Spleen (tissue), 11 donors: ENCODE measurements around the gene KLHL24. TPM values are rescaled to one million over a fixed set of nuclear protein-coding genes. Genes with fewer than 3 reads are reported as not detected.

ENCODE experiments used
- DNase-seq: peaks from one replicate; pipeline ENCODE4 v3.0.0-alpha.2; 2020
- H3K27ac ChIP-seq, 8 donors: fragments of 200-600 bp; sonication (generic) in 7 of 8; 1 replicate in 4 of 8; 2 replicates in 4 of 8; pipeline versions ENCODE4 v1.5.0 to v1.8.0; 2016 to 2021; ENCODE audit warnings: inconsistent platforms in 4 of 8, mild to moderate bottlenecking in 4 of 8, moderate library complexity in 1 of 8
- H3K27me3 ChIP-seq, 7 donors: fragments of 200-600 bp; sonication (generic) in 6 of 7; replicated peaks in 1 of 7; 1 replicate in 4 of 7; 2 replicates in 3 of 7; pipeline versions ENCODE4 v1.5.0 to v1.8.0; 2016 to 2021; ENCODE audit warnings: inconsistent platforms in 3 of 7, mild to moderate bottlenecking in 1 of 7
- H3K36me3 ChIP-seq, 6 donors: fragments of 200-600 bp; sonication (generic) in 5 of 6; 1 replicate in 4 of 6; 2 replicates in 2 of 6; pipeline versions ENCODE4 v1.5.0 to v1.8.0; 2016 to 2021; ENCODE audit warnings: inconsistent platforms in 2 of 6
- H3K4me1 ChIP-seq, 6 donors: fragments of 200-600 bp; sonication (generic) in 5 of 6; 1 replicate in 3 of 6; 2 replicates in 3 of 6; pipeline versions ENCODE4 v1.5.0 to v1.8.0; 2016 to 2021; ENCODE audit warnings: inconsistent platforms in 3 of 6
- H3K4me3 ChIP-seq, 8 donors: fragments of 200-600 bp; sonication (generic) in 7 of 8; 1 replicate in 4 of 8; 2 replicates in 4 of 8; pipeline versions ENCODE4 v1.5.0 to v1.8.0; 2016 to 2021; ENCODE audit warnings: inconsistent platforms in 4 of 8, mild to moderate bottlenecking in 4 of 8, moderate library complexity in 2 of 8
- H3K9me3 ChIP-seq, 8 donors: fragments of 200-600 bp; sonication (generic) in 7 of 8; 1 replicate in 4 of 8; 2 replicates in 4 of 8; pipeline versions ENCODE4 v1.5.0 to v1.8.0; 2016 to 2021; ENCODE audit warnings: inconsistent platforms in 4 of 8
- POLR2A ChIP-seq, 3 donors: fragments of 450-650 bp; IDR thresholded peaks; one replicate each; pipeline ENCODE4 v1.5.1; 2017; ENCODE audit warnings: antibody characterized with exemption in 3 of 3, mild to moderate bottlenecking in 1 of 3
- POLR2AphosphoS5 ChIP-seq, 3 donors: sonication (generic); formaldehyde crosslinking; IDR thresholded peaks; one replicate each; pipeline ENCODE4 v1.5.1; 2017; ENCODE audit warnings: antibody characterized with exemption in 3 of 3
- WGBS, 5 donors: extraction: QIAGEN DNeasy Blood & Tissue Kit in 3 of 5; methylation state at CpG; one replicate each; pipeline versions ENCODE4 v1.1.5 to v1.1.7; 2013 to 2018; 5-methylcytosine and 5-hydroxymethylcytosine counted together
- intact Hi-C: fragments of 100-400 bp; cut with DNase I; formaldehyde crosslinking; loops from one replicate; pipeline ENCODE4 v1.15.0; 2023; ENCODE audit warnings: low total_unique reads
- polyA plus RNA-seq, 3 donors: library from polyadenylated mRNA; stranded (reverse); fragments of 200-250 nt; gene quantifications; one replicate each; pipeline ENCODE4 v1.2.1, GENCODE V29; 2013
- total RNA-seq, 7 donors: library from RNA; depleted of rRNA in 3 of 7; stranded (reverse); fragments of >200 nt in 3 of 7; fragmentation: NEBNext Ultra II Directional in 4 of 7; extraction: Animal tissue kit (Norgen Biotek cat#: 25700) in 4 of 7; gene quantifications; one replicate each; pipeline versions ENCODE4 v1.1.0 to v1.2.1, GENCODE V29; 2016 to 2021
- TF ChIP-seq, protein P1 (sequence below), 11 experiments: fragments of 200-600 bp in 7 of 11; fragments of 450-650 bp in 4 of 11; sonication (generic) in 4 of 11; IDR thresholded peaks in 8 of 11; conservative IDR thresholded peaks in 3 of 11; 1 replicate in 7 of 11; 2 replicates in 4 of 11; pipeline versions ENCODE4 v1.4.0 to v1.8.0; 2016 to 2021; ENCODE audit warnings: antibody characterized with exemption in 11 of 11, inconsistent platforms in 4 of 11, mild to moderate bottlenecking in 1 of 11
- donor health status: healthy with polysubstance abuse.
- donor health status: DM: no; HTN: no; CAD: no; lungs with moderate emphysema.
- donor health status: DM: no; HTN: no; CAD: no.
- donor health status: Bipolar disorder and iron deficiency.
- donor health status: healthy.
- donor health status: DM: no; HTN: no; CAD: no.
- donor health status: DM: yes; HTN: yes; CAD: no.

KLHL24 gene
- total and polyA plus RNA-seq, 10 donors, result 5.0 to 148 (median 57.0) TPM

DNA sequence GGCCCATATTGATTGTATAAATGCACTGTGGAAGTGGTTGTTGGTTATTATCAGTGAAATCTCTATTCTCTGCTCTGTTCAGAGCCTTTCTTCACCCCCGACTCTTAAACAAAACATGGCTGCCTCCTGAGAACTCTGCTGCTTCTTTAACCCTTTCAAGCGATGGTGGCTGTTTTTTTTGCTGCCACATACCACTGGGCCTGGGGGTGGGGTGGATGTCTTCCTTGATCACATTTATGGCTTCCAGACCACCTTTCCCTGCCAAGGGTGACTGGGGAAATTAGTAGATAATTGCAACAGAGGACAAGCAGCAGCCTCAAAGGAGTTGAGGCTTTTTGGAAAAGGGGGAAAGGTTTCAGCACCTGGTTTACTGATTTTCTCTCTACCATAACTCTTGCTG, 94.9 kb downstream of the KLHL24 start:
- H3K4me1 ChIP-seq, result no peaks in the 10 kb centered on the region
- intact Hi-C loops, result no loop called here
- H3K27ac ChIP-seq, result no peak overlapping the region
- H3K36me3 ChIP-seq, result peaks cover 0 to 100% (median 63%) of the 10 kb centered on the region in 6 donors
- no peak overlapping the region for H3K4me3 ChIP-seq
- H3K27me3 ChIP-seq, result no peaks in the 10 kb centered on the region
- WGBS, 5 donors, result 88 to 98% (median 96%) methylated on average over 2 of the region's 2 CpGs
- H3K9me3 ChIP-seq, result no peaks in the 10 kb centered on the region
- TF ChIP-seq, protein P1, sequence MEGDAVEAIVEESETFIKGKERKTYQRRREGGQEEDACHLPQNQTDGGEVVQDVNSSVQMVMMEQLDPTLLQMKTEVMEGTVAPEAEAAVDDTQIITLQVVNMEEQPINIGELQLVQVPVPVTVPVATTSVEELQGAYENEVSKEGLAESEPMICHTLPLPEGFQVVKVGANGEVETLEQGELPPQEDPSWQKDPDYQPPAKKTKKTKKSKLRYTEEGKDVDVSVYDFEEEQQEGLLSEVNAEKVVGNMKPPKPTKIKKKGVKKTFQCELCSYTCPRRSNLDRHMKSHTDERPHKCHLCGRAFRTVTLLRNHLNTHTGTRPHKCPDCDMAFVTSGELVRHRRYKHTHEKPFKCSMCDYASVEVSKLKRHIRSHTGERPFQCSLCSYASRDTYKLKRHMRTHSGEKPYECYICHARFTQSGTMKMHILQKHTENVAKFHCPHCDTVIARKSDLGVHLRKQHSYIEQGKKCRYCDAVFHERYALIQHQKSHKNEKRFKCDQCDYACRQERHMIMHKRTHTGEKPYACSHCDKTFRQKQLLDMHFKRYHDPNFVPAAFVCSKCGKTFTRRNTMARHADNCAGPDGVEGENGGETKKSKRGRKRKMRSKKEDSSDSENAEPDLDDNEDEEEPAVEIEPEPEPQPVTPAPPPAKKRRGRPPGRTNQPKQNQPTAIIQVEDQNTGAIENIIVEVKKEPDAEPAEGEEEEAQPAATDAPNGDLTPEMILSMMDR (IDR thresholded peaks at IDR 0.05 in 8 of 11, conservative IDR thresholded peaks at IDR 0.05 in 3 of 11), result no peak
- TF ChIP-seq POLR2AphosphoS5 (IDR thresholded peaks at IDR 0.05), result no peak
- TF ChIP-seq POLR2A (IDR thresholded peaks at IDR 0.05), result no peak
- DNase-seq, result no peak

GRCh38 chr3:183731611-183732010, 96.2 kb downstream of the KLHL24 start:
- peaks cover 0 to 100% (median 64%) of the 10 kb centered on the region in 6 donors for H3K36me3 ChIP-seq
- H3K4me3 ChIP-seq, result no peak overlapping the region
- no peak overlapping the region for H3K27ac ChIP-seq
- WGBS, 5 donors, result 94 to 98% (median 95%) methylated on average over 5 of the region's 5 CpGs
- intact Hi-C loops, result no loop called here
- no peak for DNase-seq
- H3K27me3 ChIP-seq, result no peaks in the 10 kb centered on the region
- TF ChIP-seq POLR2AphosphoS5 (IDR thresholded peaks at IDR 0.05) (no peak), POLR2A (IDR thresholded peaks at IDR 0.05) (no peak)
- TF ChIP-seq, protein P1 (IDR thresholded peaks at IDR 0.05 in 8 of 11, conservative IDR thresholded peaks at IDR 0.05 in 3 of 11), result no peak
- H3K4me1 ChIP-seq, result no peaks in the 10 kb centered on the region
- H3K9me3 ChIP-seq, result no peaks in the 10 kb centered on the region

DNA sequence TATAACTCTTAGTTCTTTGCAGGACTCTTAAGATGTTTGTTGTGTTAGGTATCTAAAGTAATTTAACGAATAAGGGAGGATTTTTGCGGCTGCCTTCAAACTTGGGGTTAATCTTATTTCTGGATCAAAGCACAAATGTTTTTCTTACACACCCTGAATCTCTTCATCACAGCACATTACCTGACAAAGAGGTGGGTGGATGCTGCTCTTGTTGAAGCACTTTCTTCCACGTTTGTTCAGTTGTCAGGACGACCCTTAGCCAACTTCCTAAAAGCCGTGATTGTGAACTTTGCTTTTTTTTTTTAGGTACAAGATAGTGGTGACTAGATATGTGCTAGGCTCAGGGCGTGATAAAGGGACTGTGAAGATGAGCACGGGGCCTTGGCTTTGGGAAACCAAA, 98.1 kb downstream of the KLHL24 start:
- intact Hi-C loops, result no loop called here
- WGBS, 5 donors, result 78 to 83% (median 81%) methylated on average over 7 of the region's 7 CpGs
- Histone ChIP-seq H3K9me3 (no peaks in the 10 kb centered on the region), H3K27ac (no peak overlapping the region), H3K4me3 (no peak overlapping the region), H3K36me3 (peaks cover 2 to 97% (median 64%) of the 10 kb centered on the region in 6 donors), H3K4me1 (no peaks in the 10 kb centered on the region), H3K27me3 (no peaks in the 10 kb centered on the region)
- TF ChIP-seq, protein P1 (IDR thresholded peaks at IDR 0.05 in 8 of 11, conservative IDR thresholded peaks at IDR 0.05 in 3 of 11), result no peak
- no peak for TF ChIP-seq POLR2AphosphoS5 (IDR thresholded peaks at IDR 0.05)
- TF ChIP-seq POLR2A (IDR thresholded peaks at IDR 0.05), result no peak
- DNase-seq, result no peak

Other genes with a start within 250 kb of the KLHL24 start
- 10 to 100 TPM; 13.3 to 37.7 (median 20.8) TPM for gene MCF2L2, start 207.0 kb upstream of the KLHL24 start, total RNA-seq
- 1 to 10 TPM in 1 of 3 donors, under 1 TPM in 2; 0.46 to 1.8 (median 0.61) TPM for gene MCF2L2, start 207.0 kb upstream of the KLHL24 start, polyA plus RNA-seq
- gene KLHL6, start 79.9 kb upstream of the KLHL24 start, total RNA-seq, result 10 to 100 TPM; 29.4 to 51.8 (median 37.3) TPM
- 10 to 100 TPM; 10.8 to 15.4 (median 15.0) TPM for gene KLHL6, start 79.9 kb upstream of the KLHL24 start, polyA plus RNA-seq
- gene YEATS2, start 62.2 kb downstream of the KLHL24 start, total RNA-seq, result 10 to 100 TPM; 20.7 to 33.5 (median 28.7) TPM
- 1 to 10 TPM; 4.6 to 8.6 (median 5.2) TPM for gene YEATS2, start 62.2 kb downstream of the KLHL24 start, polyA plus RNA-seq
- 1 to 10 TPM in 6 of 7 donors, not detected in 1; 1.2 to 3.1 (median 1.8) TPM for gene MAP6D1, start 190.0 kb downstream of the KLHL24 start, total RNA-seq
- gene MAP6D1, start 190.0 kb downstream of the KLHL24 start, polyA plus RNA-seq, result 1 to 10 TPM in 1 of 3 donors, under 1 TPM in 2; 0.77 to 2.1 (median 0.99) TPM
- gene PARL, start 249.3 kb downstream of the KLHL24 start, total RNA-seq, result 10 to 100 TPM; 34.5 to 70.3 (median 50.6) TPM
- gene PARL, start 249.3 kb downstream of the KLHL24 start, polyA plus RNA-seq, result 100 to 1,000 TPM in 1 of 3 donors, 10 to 100 TPM in 2; 81.7 to 119 (median 88.9) TPM